Fibroblast of the conjunctiva (primary cell): ENCODE data around the gene SMLR1.
A peak's percentile ranks its signal among the peaks of the same experiment; 100 is the strongest.

ENCODE experiments used
- DNase-seq: peaks from one replicate; pipeline ENCODE4 v3.0.0-alpha.2; 2010; ENCODE audit warnings: low read depth

The SMLR1 gene

GRCh38 chr6:130851026-130851425 lies 23.8 kb downstream of the SMLR1 start:
- no peak for DNase-seq

- DNase-seq = no peak
These were observed 25.8 kb downstream of the SMLR1 start for GRCh38 chr6:130852844-130853554.

- DNase-seq = no peak
These were observed 26.5 kb downstream of the SMLR1 start for GRCh38 chr6:130853555-130854183.

- DNase-seq = no peak
These were observed 30.8 kb downstream of the SMLR1 start for GRCh38 chr6:130858054-130858453.

GRCh38 chr6:130858498-130859160 lies 31.4 kb downstream of the SMLR1 start:
- DNase-seq = no peak

- no peak for DNase-seq
These were observed 32.1 kb downstream of the SMLR1 start for GRCh38 chr6:130859161-130859867.

- no peak for DNase-seq
These were observed 35.2 kb downstream of the SMLR1 start for GRCh38 chr6:130862370-130862769.

GRCh38 chr6:130863415-130864230 lies 36.4 kb downstream of the SMLR1 start:
- DNase-seq = no peak

GRCh38 chr6:130864344-130864743 lies 37.1 kb downstream of the SMLR1 start:
- DNase-seq = no peak

- DNase-seq = no peak
These were observed 38.6 kb downstream of the SMLR1 start for GRCh38 chr6:130865793-130866192.

GRCh38 chr6:130869681-130870080 lies 42.5 kb downstream of the SMLR1 start:
- no peak for DNase-seq

- DNase-seq = no peak
These were observed 43.1 kb downstream of the SMLR1 start for GRCh38 chr6:130870179-130870880.

- peak; percentile 21 for DNase-seq
These were observed 45.3 kb downstream of the SMLR1 start for GRCh38 chr6:130872250-130873095.

GRCh38 chr6:130873746-130874145 lies 46.5 kb downstream of the SMLR1 start:
- DNase-seq = no peak

GRCh38 chr6:130879826-130880225 lies 52.6 kb downstream of the SMLR1 start:
- DNase-seq = no peak

GRCh38 chr6:130882370-130882769 lies 55.2 kb downstream of the SMLR1 start:
- no peak for DNase-seq

- DNase-seq = peak; percentile 69
These were observed 58.4 kb downstream of the SMLR1 start for GRCh38 chr6:130885392-130886192.
